Left lung (tissue), 10 donors: ENCODE results near the gene UNC93A. TPM values are rescaled to one million over a fixed set of nuclear protein-coding genes. Genes with fewer than 3 reads are reported as not detected.
A peak's percentile ranks its signal among the peaks of the same experiment; 100 is the strongest.
"Not testable (repeated sequence)": the region's sequence is repeated elsewhere in the genome, so short reads cannot be mapped to it uniquely, and the experiment has no call there.

ENCODE experiments used
- ATAC-seq: fragments of 200-7000 bp; cut with Tn5 transposase; one replicate; pipeline ENCODE4 v1.9.1; 2020; ENCODE audit warnings: moderate library complexity
- DNase-seq, 4 donors: peaks; one replicate each; pipeline ENCODE4 v3.0.0-alpha.2; 2013 to 2020
- H3K27ac ChIP-seq, 2 donors: fragments of 200-600 bp; sonication (generic) in 1 of 2; one replicate each; pipeline versions ENCODE4 v1.5.0 to v1.8.0; 2020 to 2021
- H3K27me3 ChIP-seq, 2 donors: fragments of 200-600 bp; sonication (generic) in 1 of 2; one replicate each; pipeline versions ENCODE4 v1.5.0 to v1.8.0; 2020 to 2021
- H3K36me3 ChIP-seq, 2 donors: fragments of 200-600 bp; sonication (generic) in 1 of 2; one replicate each; pipeline versions ENCODE4 v1.5.0 to v1.8.0; 2020 to 2021
- H3K4me1 ChIP-seq, 2 donors: fragments of 200-600 bp; one replicate each; pipeline ENCODE4 v1.8.0; 2021
- H3K4me3 ChIP-seq, 2 donors: fragments of 200-600 bp; sonication (generic) in 1 of 2; one replicate each; pipeline versions ENCODE4 v1.5.0 to v1.8.0; 2020 to 2021; ENCODE audit warnings: mild to moderate bottlenecking in 1 of 2
- H3K9me3 ChIP-seq, 2 donors: fragments of 200-600 bp; sonication (generic) in 1 of 2; one replicate each; pipeline versions ENCODE4 v1.5.0 to v1.8.0; 2020 to 2021
- intact Hi-C, 2 donors: fragments of 100-400 bp; cut with DNase I; formaldehyde crosslinking; loops; one replicate each; pipeline versions ENCODE4 v1.11.2 to v1.14.2; 2022
- polyA plus RNA-seq, 6 donors: library from polyadenylated mRNA; unstranded; fragments of 120-200 nt; gene quantifications; one replicate each; pipeline ENCODE4 v1.2.1, GENCODE V29; 2013; ENCODE audit not compliant: insufficient read length in 6 of 6
- total RNA-seq, 2 donors: library from RNA; stranded (reverse); fragmentation: NEBNext Ultra II Directional; extraction: Animal tissue kit (Norgen Biotek cat#: 25700); gene quantifications; one replicate each; pipeline ENCODE4 v1.2.1, GENCODE V29; 2021
- TF ChIP-seq, protein P1 (sequence below), 2 donors: fragments of 200-600 bp; sonication (generic) in 1 of 2; IDR thresholded peaks; one replicate each; pipeline versions ENCODE4 v1.5.0 to v1.8.0; 2021; ENCODE audit warnings: antibody characterized with exemption in 2 of 2
- donor health status: DM: no; HTN: yes; CAD: no.
- donor health status: DM: no; HTN: no; CAD: no.

The UNC93A gene
- total and polyA plus RNA-seq, 8 donors: 0.21 TPM; not detected in 7

GRCh38 chr6:167305796-167306195, 14.7 kb downstream of the UNC93A start:
- DNase-seq (no peak), ATAC-seq (no peak)
- Histone ChIP-seq H3K27ac (no peak overlapping the region), H3K4me1 (no peaks in the 10 kb centered on the region), H3K27me3 (no peaks in the 10 kb centered on the region), H3K4me3 (no peak overlapping the region), H3K9me3 (no peaks in the 10 kb centered on the region), H3K36me3 (no peaks in the 10 kb centered on the region)
- TF ChIP-seq, protein P1, sequence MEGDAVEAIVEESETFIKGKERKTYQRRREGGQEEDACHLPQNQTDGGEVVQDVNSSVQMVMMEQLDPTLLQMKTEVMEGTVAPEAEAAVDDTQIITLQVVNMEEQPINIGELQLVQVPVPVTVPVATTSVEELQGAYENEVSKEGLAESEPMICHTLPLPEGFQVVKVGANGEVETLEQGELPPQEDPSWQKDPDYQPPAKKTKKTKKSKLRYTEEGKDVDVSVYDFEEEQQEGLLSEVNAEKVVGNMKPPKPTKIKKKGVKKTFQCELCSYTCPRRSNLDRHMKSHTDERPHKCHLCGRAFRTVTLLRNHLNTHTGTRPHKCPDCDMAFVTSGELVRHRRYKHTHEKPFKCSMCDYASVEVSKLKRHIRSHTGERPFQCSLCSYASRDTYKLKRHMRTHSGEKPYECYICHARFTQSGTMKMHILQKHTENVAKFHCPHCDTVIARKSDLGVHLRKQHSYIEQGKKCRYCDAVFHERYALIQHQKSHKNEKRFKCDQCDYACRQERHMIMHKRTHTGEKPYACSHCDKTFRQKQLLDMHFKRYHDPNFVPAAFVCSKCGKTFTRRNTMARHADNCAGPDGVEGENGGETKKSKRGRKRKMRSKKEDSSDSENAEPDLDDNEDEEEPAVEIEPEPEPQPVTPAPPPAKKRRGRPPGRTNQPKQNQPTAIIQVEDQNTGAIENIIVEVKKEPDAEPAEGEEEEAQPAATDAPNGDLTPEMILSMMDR (IDR thresholded peaks at IDR 0.05): no peak
- intact Hi-C loops: no loop called here

DNA sequence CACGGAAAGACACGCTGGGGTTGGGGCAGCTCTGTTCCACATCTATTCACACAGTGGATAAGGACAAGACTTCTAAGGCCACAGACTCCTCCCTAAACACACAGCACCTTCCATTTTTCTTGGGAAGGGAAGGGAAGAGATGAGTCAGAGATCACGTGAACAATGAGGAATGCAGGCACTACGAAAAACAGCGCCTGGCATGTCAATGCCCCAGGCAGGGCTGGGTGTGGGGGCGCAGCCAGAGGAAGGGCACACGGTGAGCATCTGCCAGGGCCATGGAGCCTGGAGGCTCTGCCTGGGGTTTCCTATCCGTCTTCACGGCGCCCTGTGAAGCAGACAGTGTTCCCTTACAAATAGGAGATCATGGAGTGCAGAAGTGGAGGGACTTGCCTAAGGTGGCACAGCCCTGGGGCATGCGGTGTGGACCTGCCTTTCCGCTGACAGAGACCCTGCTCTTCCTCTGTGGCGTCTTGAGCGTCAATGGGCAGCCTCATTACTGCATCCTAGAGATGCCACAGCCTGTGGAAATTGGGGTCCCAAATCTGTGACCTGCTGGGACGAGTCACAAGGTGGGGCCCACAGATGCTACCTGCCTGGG, 15.4 kb downstream of the UNC93A start:
- Histone ChIP-seq H3K27ac (no peak overlapping the region), H3K36me3 (no peaks in the 10 kb centered on the region), H3K4me3 (no peak overlapping the region), H3K9me3 (no peaks in the 10 kb centered on the region), H3K27me3 (no peaks in the 10 kb centered on the region), H3K4me1 (no peaks in the 10 kb centered on the region)
- DNase-seq (no peak), ATAC-seq (no peak)
- TF ChIP-seq, protein P1 (IDR thresholded peaks at IDR 0.05): no peak
- intact Hi-C loops: no loop called here

- H3K9me3 ChIP-seq: no peaks in the 10 kb centered on the region
- DNase-seq (peak in 1 of 4 donors; percentile 74), ATAC-seq (no peak)
- H3K27me3 ChIP-seq: no peaks in the 10 kb centered on the region
- no peaks in the 10 kb centered on the region for H3K4me1 ChIP-seq
- intact Hi-C loops: no loop called here
- TF ChIP-seq, protein P1 (IDR thresholded peaks at IDR 0.05): no peak
- no peaks in the 10 kb centered on the region for H3K36me3 ChIP-seq
- no peak overlapping the region for H3K27ac ChIP-seq
- H3K4me3 ChIP-seq: no peak overlapping the region
Observed at GRCh38 chr6:167307342-167307955, 16.3 kb downstream of the UNC93A start.

- no peaks in the 10 kb centered on the region for H3K27me3 ChIP-seq
- H3K9me3 ChIP-seq: no peaks in the 10 kb centered on the region
- intact Hi-C loops: no loop called here
- no peak overlapping the region for H3K4me3 ChIP-seq
- no peak for ATAC-seq
- H3K36me3 ChIP-seq: no peaks in the 10 kb centered on the region
- TF ChIP-seq, protein P1 (IDR thresholded peaks at IDR 0.05): no peak
- no peak for DNase-seq
- no peaks in the 10 kb centered on the region for H3K4me1 ChIP-seq
- no peak overlapping the region for H3K27ac ChIP-seq
Observed at GRCh38 chr6:167308207-167308606, 17.1 kb downstream of the UNC93A start.

DNA sequence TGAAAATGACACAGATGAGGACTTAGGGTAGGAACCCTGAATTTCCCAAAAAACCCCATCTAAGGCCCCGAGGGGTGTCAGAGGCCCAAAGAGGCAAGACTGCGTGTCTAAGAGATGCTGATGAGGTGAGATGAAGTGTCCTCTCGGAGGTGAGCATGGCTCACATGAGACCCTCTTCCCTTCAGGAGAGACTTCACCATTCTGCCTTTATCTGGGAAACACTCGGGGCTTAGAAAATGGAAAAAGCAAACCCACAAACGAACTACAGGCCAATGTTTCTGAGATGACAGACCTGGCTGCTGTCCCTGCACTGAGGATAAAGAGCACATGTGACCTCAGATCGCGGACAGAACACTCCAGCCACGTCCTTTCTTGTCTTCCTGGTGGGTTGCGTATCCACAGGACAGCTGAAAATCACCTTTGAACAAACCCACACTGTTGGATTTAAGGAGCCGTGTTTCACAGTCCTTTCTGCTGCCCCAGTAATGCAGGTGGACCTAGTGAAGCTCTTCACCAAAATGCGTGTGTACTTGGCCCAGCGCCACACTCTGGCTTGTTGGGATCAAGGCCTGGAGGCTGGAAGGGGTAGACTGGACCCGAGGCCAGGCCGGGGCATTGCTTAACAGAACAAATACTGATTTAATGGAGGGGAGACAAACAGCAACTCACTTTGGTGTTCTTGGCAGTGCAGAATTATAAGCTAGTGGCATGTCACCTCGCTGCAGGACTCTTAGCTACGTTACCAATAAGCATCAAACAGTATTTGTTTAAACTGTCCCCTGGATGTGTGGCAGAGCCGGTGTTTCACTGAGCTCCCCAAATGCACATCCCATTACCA, 18.5 kb downstream of the UNC93A start:
- H3K36me3 ChIP-seq, H3K4me3 ChIP-seq, H3K27me3 ChIP-seq, ATAC-seq, intact Hi-C loops, DNase-seq, H3K4me1 ChIP-seq, H3K9me3 ChIP-seq, H3K27ac ChIP-seq: not testable (repeated sequence)
